ENCODE measurements around the gene RAB35.

DNA sequence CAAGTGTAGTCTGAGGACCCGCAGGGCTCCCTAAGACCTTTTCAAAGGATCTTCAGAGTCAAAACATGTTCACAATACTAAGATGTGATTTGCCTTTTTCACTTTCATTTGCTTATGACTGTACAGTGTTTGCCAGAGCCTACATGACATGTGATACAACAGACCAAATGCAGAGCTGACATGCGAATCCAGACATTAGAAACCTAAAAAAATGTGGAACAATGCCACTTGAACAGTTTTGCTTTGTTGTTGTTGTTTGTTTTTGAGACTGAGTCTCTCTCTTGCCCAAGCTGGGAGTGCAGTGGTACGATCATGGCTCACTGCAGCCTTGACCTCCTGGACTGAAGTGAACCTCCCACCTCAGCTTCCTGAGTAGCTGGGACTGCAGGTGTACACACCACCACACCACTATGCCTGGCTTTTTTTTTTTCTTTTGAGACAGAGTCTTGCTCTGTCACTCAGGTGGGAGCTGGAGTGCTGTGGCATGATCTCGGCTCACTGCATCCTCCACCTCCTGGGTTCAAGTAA is 5.3 kb upstream of the RAB35 start:
- TF ChIP-seq, protein P1, sequence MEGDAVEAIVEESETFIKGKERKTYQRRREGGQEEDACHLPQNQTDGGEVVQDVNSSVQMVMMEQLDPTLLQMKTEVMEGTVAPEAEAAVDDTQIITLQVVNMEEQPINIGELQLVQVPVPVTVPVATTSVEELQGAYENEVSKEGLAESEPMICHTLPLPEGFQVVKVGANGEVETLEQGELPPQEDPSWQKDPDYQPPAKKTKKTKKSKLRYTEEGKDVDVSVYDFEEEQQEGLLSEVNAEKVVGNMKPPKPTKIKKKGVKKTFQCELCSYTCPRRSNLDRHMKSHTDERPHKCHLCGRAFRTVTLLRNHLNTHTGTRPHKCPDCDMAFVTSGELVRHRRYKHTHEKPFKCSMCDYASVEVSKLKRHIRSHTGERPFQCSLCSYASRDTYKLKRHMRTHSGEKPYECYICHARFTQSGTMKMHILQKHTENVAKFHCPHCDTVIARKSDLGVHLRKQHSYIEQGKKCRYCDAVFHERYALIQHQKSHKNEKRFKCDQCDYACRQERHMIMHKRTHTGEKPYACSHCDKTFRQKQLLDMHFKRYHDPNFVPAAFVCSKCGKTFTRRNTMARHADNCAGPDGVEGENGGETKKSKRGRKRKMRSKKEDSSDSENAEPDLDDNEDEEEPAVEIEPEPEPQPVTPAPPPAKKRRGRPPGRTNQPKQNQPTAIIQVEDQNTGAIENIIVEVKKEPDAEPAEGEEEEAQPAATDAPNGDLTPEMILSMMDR (IDR thresholded peaks at IDR 0.05) = no peak
- no peak for TF ChIP-seq POLR2A (IDR thresholded peaks at IDR 0.05)
- TF ChIP-seq EP300 (IDR thresholded peaks at IDR 0.05) = no peak
- TF ChIP-seq POLR2AphosphoS5 (IDR thresholded peaks at IDR 0.05) = no peak
